Spleen (tissue), 11 donors: ENCODE measurements around the gene DNAJC4. TPM values are rescaled to one million over a fixed set of nuclear protein-coding genes. Genes with fewer than 3 reads are reported as not detected.

Experiments
- DNase-seq: peaks from one replicate; pipeline ENCODE4 v3.0.0-alpha.2; 2020
- H3K27ac ChIP-seq, 8 donors: fragments of 200-600 bp; sonication (generic) in 7 of 8; 1 replicate in 4 of 8; 2 replicates in 4 of 8; pipeline versions ENCODE4 v1.5.0 to v1.8.0; 2016 to 2021; ENCODE audit warnings: inconsistent platforms in 4 of 8, mild to moderate bottlenecking in 4 of 8, moderate library complexity in 1 of 8
- H3K27me3 ChIP-seq, 7 donors: fragments of 200-600 bp; sonication (generic) in 6 of 7; replicated peaks in 1 of 7; 1 replicate in 4 of 7; 2 replicates in 3 of 7; pipeline versions ENCODE4 v1.5.0 to v1.8.0; 2016 to 2021; ENCODE audit warnings: inconsistent platforms in 3 of 7, mild to moderate bottlenecking in 1 of 7
- H3K36me3 ChIP-seq, 6 donors: fragments of 200-600 bp; sonication (generic) in 5 of 6; 1 replicate in 4 of 6; 2 replicates in 2 of 6; pipeline versions ENCODE4 v1.5.0 to v1.8.0; 2016 to 2021; ENCODE audit warnings: inconsistent platforms in 2 of 6
- H3K4me1 ChIP-seq, 6 donors: fragments of 200-600 bp; sonication (generic) in 5 of 6; 1 replicate in 3 of 6; 2 replicates in 3 of 6; pipeline versions ENCODE4 v1.5.0 to v1.8.0; 2016 to 2021; ENCODE audit warnings: inconsistent platforms in 3 of 6
- H3K4me3 ChIP-seq, 8 donors: fragments of 200-600 bp; sonication (generic) in 7 of 8; 1 replicate in 4 of 8; 2 replicates in 4 of 8; pipeline versions ENCODE4 v1.5.0 to v1.8.0; 2016 to 2021; ENCODE audit warnings: inconsistent platforms in 4 of 8, mild to moderate bottlenecking in 4 of 8, moderate library complexity in 2 of 8
- H3K9me3 ChIP-seq, 8 donors: fragments of 200-600 bp; sonication (generic) in 7 of 8; 1 replicate in 4 of 8; 2 replicates in 4 of 8; pipeline versions ENCODE4 v1.5.0 to v1.8.0; 2016 to 2021; ENCODE audit warnings: inconsistent platforms in 4 of 8
- CTCF ChIP-seq, 11 experiments: fragments of 200-600 bp in 7 of 11; fragments of 450-650 bp in 4 of 11; sonication (generic) in 4 of 11; IDR thresholded peaks in 8 of 11; conservative IDR thresholded peaks in 3 of 11; 1 replicate in 7 of 11; 2 replicates in 4 of 11; pipeline versions ENCODE4 v1.4.0 to v1.8.0; 2016 to 2021; ENCODE audit warnings: antibody characterized with exemption in 11 of 11, inconsistent platforms in 4 of 11, mild to moderate bottlenecking in 1 of 11
- POLR2A ChIP-seq, 3 donors: fragments of 450-650 bp; IDR thresholded peaks; one replicate each; pipeline ENCODE4 v1.5.1; 2017; ENCODE audit warnings: antibody characterized with exemption in 3 of 3, mild to moderate bottlenecking in 1 of 3
- POLR2AphosphoS5 ChIP-seq, 3 donors: sonication (generic); formaldehyde crosslinking; IDR thresholded peaks; one replicate each; pipeline ENCODE4 v1.5.1; 2017; ENCODE audit warnings: antibody characterized with exemption in 3 of 3
- WGBS, 5 donors: extraction: QIAGEN DNeasy Blood & Tissue Kit in 3 of 5; methylation state at CpG; one replicate each; pipeline versions ENCODE4 v1.1.5 to v1.1.7; 2013 to 2018; 5-methylcytosine and 5-hydroxymethylcytosine counted together
- intact Hi-C: fragments of 100-400 bp; cut with DNase I; formaldehyde crosslinking; loops from one replicate; pipeline ENCODE4 v1.15.0; 2023; ENCODE audit warnings: low total_unique reads
- polyA plus RNA-seq, 3 donors: library from polyadenylated mRNA; stranded (reverse); fragments of 200-250 nt; gene quantifications; one replicate each; pipeline ENCODE4 v1.2.1, GENCODE V29; 2013
- total RNA-seq, 7 donors: library from RNA; depleted of rRNA in 3 of 7; stranded (reverse); fragments of >200 nt in 3 of 7; fragmentation: NEBNext Ultra II Directional in 4 of 7; extraction: Animal tissue kit (Norgen Biotek cat#: 25700) in 4 of 7; gene quantifications; one replicate each; pipeline versions ENCODE4 v1.1.0 to v1.2.1, GENCODE V29; 2016 to 2021
- donor health status: healthy with polysubstance abuse.
- donor health status: DM: no; HTN: no; CAD: no; lungs with moderate emphysema.
- donor health status: DM: no; HTN: no; CAD: no.
- donor health status: Bipolar disorder and iron deficiency.
- donor health status: healthy.
- donor health status: DM: no; HTN: no; CAD: no.
- donor health status: DM: yes; HTN: yes; CAD: no.

DNAJC4 gene
- total and polyA plus RNA-seq, 10 donors = 28.0 to 113 (median 54.2) TPM

GRCh38 chr11:64201543-64201942, 28.8 kb upstream of the DNAJC4 start:
- Histone ChIP-seq H3K27me3 (no peaks in the 10 kb centered on the region), H3K27ac (no peak overlapping the region), H3K4me3 (no peak overlapping the region), H3K4me1 (peaks cover 21 to 30% (median 27%) of the 10 kb centered on the region in 6 donors), H3K36me3 (peaks cover 0 to 80% (median 76%) of the 10 kb centered on the region in 6 donors), H3K9me3 (no peaks in the 10 kb centered on the region)
- intact Hi-C loops = loop anchor here (5.0 kb wide), 1 partner anchor 101 kb away; the partner anchor contains the start of gene CATSPERZ
- TF ChIP-seq CTCF (IDR thresholded peaks at IDR 0.05 in 8 of 11, conservative IDR thresholded peaks at IDR 0.05 in 3 of 11) (no peak), POLR2A (IDR thresholded peaks at IDR 0.05) (no peak), POLR2AphosphoS5 (IDR thresholded peaks at IDR 0.05) (no peak)
- WGBS, 5 donors = 77 to 96% (median 86%) methylated on average over 3 of the region's 3 CpGs
- no peak for DNase-seq

GRCh38 chr11:64202992-64203391, 27.4 kb upstream of the DNAJC4 start:
- 88 to 96% (median 94%) methylated on average over 9 of the region's 9 CpGs for WGBS, 5 donors
- intact Hi-C loops = loop anchor here (5.0 kb wide), 1 partner anchor 99 kb away; the partner anchor contains the start of gene CATSPERZ

GRCh38 chr11:64203421-64204079, 26.8 kb upstream of the DNAJC4 start:
- TF ChIP-seq POLR2AphosphoS5 (IDR thresholded peaks at IDR 0.05) = peak in 1 of 3 donors; percentile 32
- TF ChIP-seq CTCF (IDR thresholded peaks at IDR 0.05 in 8 of 11, conservative IDR thresholded peaks at IDR 0.05 in 3 of 11) = no peak
- Histone ChIP-seq H3K27me3 (no peaks in the 10 kb centered on the region), H3K27ac (peak overlapping the region in 1 of 8 donors; percentile 99), H3K4me1 (peaks cover 28 to 50% (median 42%) of the 10 kb centered on the region in 6 donors), H3K36me3 (peaks cover 0 to 66% (median 56%) of the 10 kb centered on the region in 6 donors), H3K4me3 (no peak overlapping the region), H3K9me3 (no peaks in the 10 kb centered on the region)
- intact Hi-C loops = loop anchor here (5.0 kb wide), 1 partner anchor 99 kb away; the partner anchor contains the start of gene CATSPERZ
- DNase-seq = no peak
- 93 to 96% (median 93%) methylated on average over 27 of the region's 27 CpGs for WGBS, 5 donors

More at GRCh38 chr11:64202992-64203391, 27.4 kb upstream of the DNAJC4 start:
- peaks cover 0 to 66% (median 62%) of the 10 kb centered on the region in 6 donors for H3K36me3 ChIP-seq
- H3K4me1 ChIP-seq = peaks cover 22 to 44% (median 36%) of the 10 kb centered on the region in 6 donors
- no peak overlapping the region for H3K27ac ChIP-seq
- TF ChIP-seq POLR2A (IDR thresholded peaks at IDR 0.05) (no peak), CTCF (IDR thresholded peaks at IDR 0.05 in 8 of 11, conservative IDR thresholded peaks at IDR 0.05 in 3 of 11) (no peak), POLR2AphosphoS5 (IDR thresholded peaks at IDR 0.05) (no peak)
- no peaks in the 10 kb centered on the region for H3K9me3 ChIP-seq
- H3K27me3 ChIP-seq = no peaks in the 10 kb centered on the region
- no peak overlapping the region for H3K4me3 ChIP-seq
- no peak for DNase-seq

- Histone ChIP-seq H3K4me3 (no peak overlapping the region), H3K27me3 (no peaks in the 10 kb centered on the region), H3K4me1 (peaks cover 32 to 55% (median 47%) of the 10 kb centered on the region in 6 donors), H3K36me3 (peaks cover 0 to 66% (median 51%) of the 10 kb centered on the region in 6 donors), H3K9me3 (no peaks in the 10 kb centered on the region), H3K27ac (peak overlapping the region in 4 of 8 donors; percentile 93 to 99 (median 96))
- intact Hi-C loops = loop anchor here (5.0 kb wide), 1 partner anchor 98 kb away; the partner anchor contains the start of gene CATSPERZ
- DNase-seq = no peak
- no peak for TF ChIP-seq POLR2A (IDR thresholded peaks at IDR 0.05)
- TF ChIP-seq CTCF (IDR thresholded peaks at IDR 0.05 in 8 of 11, conservative IDR thresholded peaks at IDR 0.05 in 3 of 11) = no peak
- no peak for TF ChIP-seq POLR2AphosphoS5 (IDR thresholded peaks at IDR 0.05)
- WGBS, 5 donors = 85 to 92% (median 86%) methylated on average over 13 to 16 of the region's 16 CpGs
Measured at GRCh38 chr11:64204080-64204440, 26.3 kb upstream of the DNAJC4 start.
